Left forelimb (tissue), 1 donor: ENCODE measurements around the gene PTPRN2.

Experiments
- DNase-seq: peaks from one replicate; pipeline ENCODE4 v3.0.0-alpha.2; 2018; ENCODE audit warnings: low spot score

PTPRN2 gene

DNA sequence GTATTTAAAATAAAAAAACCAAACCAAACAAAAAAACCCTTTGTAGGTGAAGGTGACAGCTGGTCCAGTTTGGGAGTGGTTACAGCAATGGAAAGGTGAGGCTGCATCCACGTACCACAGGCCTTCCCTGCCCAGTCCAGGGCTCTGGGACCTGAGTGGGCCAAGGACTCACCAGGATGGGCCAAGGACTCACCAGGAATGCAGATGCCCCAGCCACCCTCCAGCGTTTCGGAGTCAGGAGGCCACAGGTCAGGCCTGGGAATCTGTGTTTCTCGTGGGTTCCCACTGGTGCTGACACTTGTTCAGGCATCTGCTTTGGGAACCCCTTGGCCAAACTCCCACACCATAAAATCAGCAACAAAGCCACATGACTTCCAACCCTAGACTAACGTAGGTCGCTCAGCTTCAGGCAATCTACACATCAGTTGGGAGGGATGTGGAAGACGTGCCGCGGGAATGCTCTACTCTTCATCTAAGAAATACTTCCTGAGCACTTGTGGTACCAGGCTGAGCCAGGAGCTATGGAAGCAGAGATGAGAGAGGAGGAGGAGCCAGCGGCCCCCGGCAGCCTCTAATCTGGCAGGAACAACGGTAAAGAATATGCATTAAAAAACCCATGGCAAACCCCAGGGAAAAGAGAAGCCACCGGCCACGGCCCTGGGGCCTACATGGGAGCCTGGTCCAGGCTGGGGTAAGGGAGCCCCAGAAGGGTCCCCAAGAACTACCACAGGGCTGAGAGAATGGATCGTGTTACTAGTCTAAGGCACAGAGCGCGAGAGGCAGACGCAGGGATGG is 473.4 kb downstream of the PTPRN2 start:
- DNase-seq, result no peak

DNA sequence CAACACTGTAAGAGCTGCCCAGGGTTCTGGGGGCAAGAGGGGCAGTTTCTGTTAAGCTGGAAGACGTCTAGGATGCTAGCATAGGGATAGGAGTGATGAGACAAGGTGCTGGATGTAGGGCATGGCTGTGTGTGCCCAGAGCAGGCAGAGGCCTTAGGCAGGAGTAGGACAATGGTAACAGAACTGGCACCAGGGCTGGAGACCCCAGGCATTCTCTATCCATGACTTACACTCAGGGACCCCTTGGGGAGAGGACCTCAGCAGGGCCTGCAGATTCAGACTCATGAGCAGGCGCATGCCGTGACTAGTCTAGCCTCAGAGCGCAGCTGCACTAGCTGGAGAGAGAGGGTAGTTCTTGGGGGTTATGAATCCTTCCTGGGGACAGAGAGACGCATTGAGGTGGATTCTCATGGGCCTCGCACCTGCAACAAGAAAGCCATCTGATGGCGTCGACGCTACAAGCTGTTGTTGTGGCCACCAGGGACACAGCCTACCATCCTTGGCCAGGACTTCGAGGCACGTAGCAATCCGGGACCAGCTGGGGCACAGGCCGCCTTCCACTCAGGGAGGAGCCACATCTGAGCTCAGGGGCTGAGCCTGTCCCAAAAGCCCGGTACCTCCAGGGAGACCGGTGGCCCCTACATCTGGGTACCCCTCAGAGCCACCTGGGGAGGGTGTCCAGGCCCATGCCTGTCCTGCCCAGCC is 474.1 kb downstream of the PTPRN2 start:
- DNase-seq, result peak; percentile 6

- peak; percentile 54 for DNase-seq
These were observed 474.9 kb downstream of the PTPRN2 start for GRCh38 chr7:158112571-158113320.

- DNase-seq, result peak; percentile 47
These were observed 475.6 kb downstream of the PTPRN2 start for GRCh38 chr7:158111906-158112570.

GRCh38 chr7:158111049-158111751 is 476.4 kb downstream of the PTPRN2 start:
- peak; percentile 17 for DNase-seq

DNA sequence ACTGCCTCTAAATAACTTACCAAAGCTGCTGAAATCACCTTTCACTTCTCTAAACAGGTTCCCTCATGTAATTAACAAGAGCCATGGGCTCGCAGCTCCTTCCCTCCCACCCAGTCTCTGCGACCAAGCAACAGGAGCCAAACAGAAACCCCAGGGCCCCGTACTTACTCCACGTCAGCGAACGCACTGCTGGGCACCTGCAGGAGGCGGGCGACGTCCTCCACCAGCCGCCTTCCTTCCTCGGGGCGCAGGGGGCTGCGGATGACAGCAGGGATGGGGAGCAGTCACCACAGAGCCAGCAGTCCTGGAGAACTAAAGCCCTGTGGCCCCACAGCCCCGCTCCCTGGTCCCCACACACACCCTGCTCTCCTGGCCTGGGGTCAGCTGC is 477.0 kb downstream of the PTPRN2 start:
- DNase-seq, result no peak

DNA sequence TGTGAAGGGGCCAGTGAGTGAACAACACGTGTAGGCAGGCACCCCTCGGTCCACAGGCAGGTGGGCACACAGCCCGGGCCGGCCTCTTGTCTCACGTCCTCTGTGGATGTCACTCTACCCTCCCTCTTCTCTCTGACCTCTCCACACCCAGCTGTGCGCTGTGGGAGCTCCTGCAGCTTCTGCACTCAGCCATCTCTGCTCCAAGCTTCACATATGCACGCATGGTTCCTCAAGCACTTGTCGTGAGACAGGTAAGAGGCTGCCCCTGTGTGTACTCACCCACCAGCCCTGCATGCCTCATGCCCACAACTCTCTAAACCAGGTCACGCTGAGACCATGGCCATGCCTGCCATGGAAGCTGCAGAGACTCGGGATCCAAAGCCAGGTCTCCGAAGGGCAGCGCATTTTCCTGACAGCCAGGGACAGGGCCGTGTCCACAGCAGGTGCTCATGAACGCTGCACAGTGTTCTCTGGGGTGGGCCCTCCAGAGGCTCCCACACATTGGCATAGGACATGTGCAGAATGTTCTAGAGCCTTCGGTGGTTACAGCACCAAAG is 477.5 kb downstream of the PTPRN2 start:
- DNase-seq, result no peak

DNA sequence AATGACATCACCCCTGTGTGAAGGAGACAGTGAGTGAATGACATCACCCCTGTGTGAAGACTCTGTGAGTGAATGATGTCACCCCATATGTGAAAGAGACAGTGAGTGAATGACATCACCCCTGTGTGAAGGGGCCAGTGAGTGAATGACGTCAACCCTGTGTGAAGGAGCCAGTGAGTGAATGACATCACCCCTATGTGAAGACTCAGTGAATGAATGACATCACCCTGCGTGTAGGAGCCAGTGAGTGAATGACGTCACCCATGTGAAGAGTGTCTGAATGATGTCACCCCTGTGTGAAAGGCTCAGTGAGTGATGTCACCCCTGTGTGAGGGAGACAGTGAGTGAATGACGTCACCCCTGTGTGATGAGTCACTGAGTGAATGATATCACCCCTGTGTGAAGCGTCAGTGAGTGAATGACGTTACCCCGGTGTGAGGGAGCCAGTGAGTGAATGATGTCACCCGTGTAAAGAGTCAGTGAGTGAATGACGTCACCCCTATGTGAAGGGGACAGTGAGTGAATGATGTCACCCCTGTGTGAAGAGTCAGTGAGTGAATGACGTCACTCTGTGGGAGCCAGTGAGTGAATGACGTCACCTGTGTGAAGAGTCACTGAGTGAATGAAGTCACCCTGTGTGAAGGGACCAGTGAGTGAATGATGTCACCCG is 478.1 kb downstream of the PTPRN2 start:
- no peak for DNase-seq

DNA sequence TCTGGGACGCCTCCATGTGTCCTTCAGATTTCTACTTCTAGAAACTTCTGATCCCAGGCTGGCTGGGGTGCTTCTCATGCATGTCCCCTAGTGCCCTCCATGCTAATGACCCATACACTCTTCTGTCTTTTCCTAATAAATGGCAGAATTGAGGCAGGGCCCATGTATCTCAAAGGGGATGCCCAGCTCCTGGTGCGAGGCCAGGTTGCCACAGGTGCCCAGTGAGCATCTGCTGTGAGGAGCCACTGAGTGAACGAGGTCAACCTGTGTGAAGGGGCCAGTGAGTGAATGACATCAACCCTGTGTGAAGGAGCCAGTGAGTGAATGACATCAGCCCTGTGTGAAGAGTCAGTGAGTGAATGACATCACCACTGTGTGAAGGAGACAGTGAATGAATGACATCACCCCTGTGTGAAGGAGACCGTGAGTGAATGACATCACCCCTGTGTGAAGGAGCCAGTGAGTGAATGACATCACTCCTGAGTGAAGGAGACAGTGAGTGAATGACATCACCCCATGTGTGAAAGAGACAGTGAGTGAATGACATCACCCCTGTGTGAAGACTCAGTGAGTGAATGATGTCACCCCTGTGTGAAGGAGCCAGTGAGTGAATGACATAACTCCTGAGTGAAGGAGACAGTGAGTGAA is 478.9 kb downstream of the PTPRN2 start:
- DNase-seq, result no peak

DNA sequence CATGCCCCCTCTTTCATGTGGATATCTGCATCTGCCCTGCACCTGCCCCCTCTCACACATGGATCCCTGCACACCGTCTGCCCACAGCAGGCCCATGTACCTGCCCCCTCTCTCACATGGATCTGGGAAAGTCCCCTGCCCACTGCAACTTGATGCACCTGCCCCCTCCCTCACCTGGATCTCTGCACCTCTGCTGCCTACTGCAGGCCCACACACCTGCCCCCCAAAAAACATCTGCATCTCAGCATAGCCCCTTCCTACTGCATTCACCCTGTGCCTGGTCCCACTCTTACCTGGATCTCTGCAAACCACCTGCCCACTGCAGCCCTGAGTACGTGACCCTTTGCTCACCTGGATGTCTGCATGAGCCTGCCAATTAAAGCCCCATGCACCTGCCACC is 479.8 kb downstream of the PTPRN2 start:
- DNase-seq, result no peak

DNA sequence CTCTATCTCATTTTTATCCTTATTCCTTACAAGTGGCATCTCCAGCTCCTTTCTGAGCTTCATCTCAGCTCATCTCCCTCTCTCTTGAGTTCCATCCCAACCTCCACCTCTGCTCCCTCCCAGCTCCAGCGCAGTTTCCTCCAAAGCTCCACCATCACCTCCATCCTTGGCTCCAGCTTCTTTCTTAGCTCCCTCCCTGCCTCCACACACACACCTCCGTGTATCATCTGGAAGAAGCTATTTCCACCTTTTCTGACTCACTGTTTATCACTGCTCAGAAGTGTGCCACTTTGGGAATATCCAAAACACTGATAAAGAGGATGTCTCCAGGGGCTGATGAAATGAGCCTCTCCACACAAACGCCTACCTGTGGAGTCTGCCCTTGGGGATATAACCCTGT is 481.4 kb downstream of the PTPRN2 start:
- peak; percentile 23 for DNase-seq

GRCh38 chr7:158103378-158103777 is 484.2 kb downstream of the PTPRN2 start:
- peak; percentile 18 for DNase-seq

GRCh38 chr7:158102897-158103296 is 484.7 kb downstream of the PTPRN2 start:
- peak; percentile 60 for DNase-seq

- peak; percentile 48 for DNase-seq
These were observed 485.7 kb downstream of the PTPRN2 start for GRCh38 chr7:158101821-158102450.

DNA sequence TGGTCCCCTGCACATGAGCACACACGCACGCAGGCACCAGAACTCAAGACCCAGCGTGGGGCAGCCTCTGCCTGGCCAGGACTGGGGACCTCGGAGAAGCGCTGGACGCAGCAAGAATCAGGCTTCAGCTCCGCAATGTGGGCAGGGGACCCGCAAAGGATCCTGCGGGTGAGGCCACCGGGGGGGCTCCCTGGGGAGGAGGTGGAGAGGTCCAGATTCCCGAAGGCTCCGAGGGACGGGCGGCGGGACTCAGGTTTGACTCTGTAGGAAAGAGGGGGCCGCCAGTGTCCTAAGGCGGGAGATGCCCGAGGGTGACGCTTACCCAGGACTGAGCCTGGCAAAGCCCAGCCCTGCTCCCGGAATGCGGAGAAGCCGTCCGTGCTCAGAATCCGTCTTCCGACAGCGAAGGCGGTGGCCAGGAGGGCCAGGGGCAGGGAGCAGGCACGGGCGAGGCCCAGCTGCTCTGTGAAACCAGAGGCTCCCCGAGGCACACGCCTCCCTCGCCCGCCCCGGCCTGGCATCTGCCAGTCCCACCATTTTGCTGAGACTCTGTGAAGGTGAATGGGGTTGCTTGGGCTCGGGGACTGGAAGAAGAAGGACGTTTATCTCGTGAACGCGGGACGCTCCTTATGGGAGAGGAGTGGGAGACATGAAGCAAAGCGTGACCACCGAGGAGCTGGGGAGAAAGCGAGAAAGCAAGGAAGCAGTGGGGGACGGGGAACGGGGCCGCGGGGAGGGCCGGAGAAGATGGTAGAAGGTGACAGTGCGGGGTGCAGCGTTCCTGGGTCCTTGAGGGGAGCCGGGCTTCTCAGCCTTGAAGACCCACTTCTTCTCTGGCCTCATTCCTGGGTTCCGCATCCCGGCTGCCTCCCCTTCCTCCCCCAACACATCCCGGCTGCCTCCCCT is 489.2 kb downstream of the PTPRN2 start:
- peak; percentile 54 for DNase-seq

DNA sequence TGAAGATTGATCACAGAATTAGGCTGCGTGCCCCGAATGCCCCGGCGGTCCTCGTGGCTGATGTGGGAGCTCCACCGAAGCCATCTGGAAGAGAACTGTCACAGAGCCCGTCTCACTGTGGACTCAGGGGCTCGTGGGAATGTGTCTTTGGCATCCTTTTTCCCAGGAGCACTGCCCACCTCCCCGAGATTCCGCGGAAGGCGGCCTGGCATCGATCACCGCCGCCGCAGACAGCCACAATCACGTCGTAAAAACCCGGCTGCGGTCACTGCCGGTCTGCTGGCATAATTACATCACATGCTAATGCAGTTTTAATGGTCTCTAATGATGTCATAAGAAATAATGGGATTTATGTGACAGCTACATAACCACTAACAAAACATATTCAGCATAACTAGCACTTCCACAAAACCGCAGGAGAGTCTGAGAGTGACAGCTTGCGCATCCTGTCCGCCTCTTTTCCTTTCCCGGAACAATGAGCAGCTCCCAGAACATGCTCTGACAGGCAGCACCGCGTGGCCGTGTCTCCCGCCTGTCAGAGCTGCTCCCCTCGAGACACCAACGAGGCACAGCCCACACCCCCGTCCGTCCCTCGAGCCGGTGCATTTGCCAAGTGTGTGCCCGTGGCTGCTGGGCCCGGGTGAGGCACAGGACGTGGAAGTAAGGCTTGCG is 490.0 kb downstream of the PTPRN2 start:
- peak; percentile 26 for DNase-seq

- DNase-seq, result peak; percentile 30
These were observed 490.5 kb downstream of the PTPRN2 start for GRCh38 chr7:158097106-158097452.

DNA sequence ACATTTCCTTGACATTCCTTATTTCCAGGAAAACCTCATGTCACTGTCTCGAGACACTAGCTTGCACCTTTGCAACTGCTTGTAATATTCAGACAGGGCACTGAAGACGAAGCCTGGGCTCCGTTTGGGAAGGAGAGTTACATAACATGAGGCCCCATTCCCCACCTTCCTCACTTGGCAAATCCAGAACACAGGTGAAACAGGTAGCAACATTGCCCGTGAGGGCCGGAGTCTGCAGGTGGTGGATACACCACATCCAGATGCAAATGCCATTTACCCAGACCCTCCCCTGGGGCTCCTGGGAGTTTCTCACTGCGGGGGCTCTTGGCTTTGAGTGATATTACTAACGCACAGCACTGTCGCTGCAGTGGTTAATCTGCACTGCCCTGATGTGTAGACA is 491.0 kb downstream of the PTPRN2 start:
- peak; percentile 46 for DNase-seq
